Muscle of leg (tissue), 11 donors: ENCODE results near the gene SRSF1. TPM values are rescaled to one million over a fixed set of nuclear protein-coding genes. Genes with fewer than 3 reads are reported as not detected.
A peak's percentile ranks its signal among the peaks of the same experiment; 100 is the strongest.

Experiments used
- DNase-seq: peaks from one replicate; pipeline ENCODE4 v3.0.0; 2013
- H3K27ac ChIP-seq: one replicate; pipeline ENCODE4 v1.5.1; 2013; ENCODE audit warnings: mild to moderate bottlenecking, low read length, control low read depth
- H3K27me3 ChIP-seq: one replicate; pipeline ENCODE4 v1.6.1; 2013; ENCODE audit warnings: low read length; ENCODE audit not compliant: control insufficient read depth, insufficient read depth
- H3K36me3 ChIP-seq: one replicate; pipeline ENCODE4 v1.6.1; 2013; ENCODE audit warnings: low read length; ENCODE audit not compliant: control insufficient read depth, insufficient read depth
- H3K4me1 ChIP-seq: one replicate; pipeline ENCODE4 v1.6.1; 2013; ENCODE audit warnings: low read length; ENCODE audit not compliant: control insufficient read depth, insufficient read depth
- H3K4me3 ChIP-seq: one replicate; pipeline ENCODE4 v1.5.1; 2013; ENCODE audit warnings: low read length, control low read depth
- H3K9me3 ChIP-seq: replicated peaks from 2 replicates; pipeline ENCODE4 v1.6.1; 2013; ENCODE audit warnings: low read depth, low read length; ENCODE audit not compliant: control insufficient read depth
- WGBS: methylation state at CpG from one replicate; pipeline ENCODE4 v1.1.5; 2013; ENCODE audit warnings: missing lambda C conversion rate; ENCODE audit not compliant: insufficient coverage; 5-methylcytosine and 5-hydroxymethylcytosine counted together
- polyA plus RNA-seq, 8 donors: library from polyadenylated mRNA; unstranded; fragments of 120-200 nt; gene quantifications; one replicate each; pipeline versions ENCODE4 v1.2.1 to v1.2.3, GENCODE V29; 2013; ENCODE audit warnings: inconsistent platforms in 1 of 8, low replicate concordance in 1 of 8; ENCODE audit not compliant: insufficient read length in 8 of 8, insufficient read depth in 1 of 8
- total RNA-seq: library from RNA; stranded (reverse); fragments of 120-200 nt; gene quantifications from one replicate; pipeline ENCODE4 v1.2.4, GENCODE V29; 2013

Gene SRSF1
- total and polyA plus RNA-seq, 9 donors, result 161 to 241 (median 192) TPM

DNA sequence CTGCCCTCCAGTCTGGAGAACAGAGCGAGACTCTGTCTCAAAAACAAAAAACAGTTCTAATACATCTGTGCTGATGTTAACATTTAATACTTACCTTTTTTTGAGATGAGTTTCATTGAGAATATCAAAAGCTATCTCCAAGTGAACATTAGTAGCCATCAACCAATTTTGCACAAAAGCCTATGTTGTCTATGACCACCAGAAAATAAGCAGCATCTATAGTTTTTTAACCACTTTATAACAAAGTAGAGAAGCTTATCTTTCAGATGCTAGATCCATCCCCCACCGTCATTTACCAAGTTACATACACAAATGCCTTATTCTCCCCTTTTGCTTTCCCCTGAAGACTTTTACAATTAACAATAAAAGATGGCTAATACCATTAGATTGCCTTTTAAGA, 4.1 kb downstream of the SRSF1 start:
- Histone ChIP-seq H3K27me3 (no peaks in the 10 kb centered on the region), H3K27ac (no peak overlapping the region), H3K9me3 (no peaks in the 10 kb centered on the region), H3K4me1 (peaks cover 10% of the 10 kb centered on the region), H3K4me3 (no peak overlapping the region), H3K36me3 (peaks cover 23% of the 10 kb centered on the region)
- no peak for DNase-seq
- WGBS, result 80% methylated on average over 1 of the region's 2 CpGs

DNA sequence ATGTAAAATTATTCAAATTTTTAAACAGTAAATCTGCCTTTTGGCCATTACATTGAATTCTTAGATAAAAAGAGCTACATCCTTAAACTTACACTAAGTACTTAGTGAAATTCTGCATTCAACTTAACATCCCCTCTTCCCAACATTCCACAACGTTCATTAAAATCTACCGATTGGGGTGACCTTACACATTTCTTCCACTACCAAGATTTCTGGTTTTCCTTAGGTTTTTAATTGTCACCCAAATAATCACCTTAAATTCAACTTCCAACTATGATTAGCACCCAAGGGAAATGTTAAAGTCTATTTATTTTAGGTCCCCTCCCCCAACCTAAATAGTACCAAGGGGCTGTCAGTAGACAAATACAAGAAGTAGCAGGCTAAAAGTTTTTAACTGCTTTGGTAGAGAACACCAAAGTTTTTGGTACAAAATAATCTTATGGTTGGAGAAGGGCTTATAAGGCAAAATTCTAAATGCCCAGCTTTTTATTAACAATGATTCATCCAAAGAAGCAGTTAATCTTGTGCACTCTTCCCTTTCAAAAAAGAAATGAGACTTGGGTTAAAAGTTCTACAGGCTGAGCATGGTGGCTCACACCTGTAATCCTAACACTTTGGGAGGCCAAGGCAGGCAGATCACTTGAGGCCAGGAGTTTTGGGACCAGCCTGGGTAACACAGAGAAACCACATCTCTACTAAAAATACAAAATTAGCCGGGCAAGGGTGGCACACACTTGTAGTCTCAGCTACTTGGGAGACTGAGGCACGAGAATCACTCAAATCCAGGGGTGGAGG, 4.7 kb downstream of the SRSF1 start:
- 0% methylated on average over 2 of the region's 4 CpGs for WGBS
- H3K4me3 ChIP-seq, result no peak overlapping the region
- H3K36me3 ChIP-seq, result peaks cover 27% of the 10 kb centered on the region
- DNase-seq, result no peak
- H3K4me1 ChIP-seq, result peaks cover 10% of the 10 kb centered on the region
- no peaks in the 10 kb centered on the region for H3K27me3 ChIP-seq
- no peaks in the 10 kb centered on the region for H3K9me3 ChIP-seq
- H3K27ac ChIP-seq, result no peak overlapping the region

DNA sequence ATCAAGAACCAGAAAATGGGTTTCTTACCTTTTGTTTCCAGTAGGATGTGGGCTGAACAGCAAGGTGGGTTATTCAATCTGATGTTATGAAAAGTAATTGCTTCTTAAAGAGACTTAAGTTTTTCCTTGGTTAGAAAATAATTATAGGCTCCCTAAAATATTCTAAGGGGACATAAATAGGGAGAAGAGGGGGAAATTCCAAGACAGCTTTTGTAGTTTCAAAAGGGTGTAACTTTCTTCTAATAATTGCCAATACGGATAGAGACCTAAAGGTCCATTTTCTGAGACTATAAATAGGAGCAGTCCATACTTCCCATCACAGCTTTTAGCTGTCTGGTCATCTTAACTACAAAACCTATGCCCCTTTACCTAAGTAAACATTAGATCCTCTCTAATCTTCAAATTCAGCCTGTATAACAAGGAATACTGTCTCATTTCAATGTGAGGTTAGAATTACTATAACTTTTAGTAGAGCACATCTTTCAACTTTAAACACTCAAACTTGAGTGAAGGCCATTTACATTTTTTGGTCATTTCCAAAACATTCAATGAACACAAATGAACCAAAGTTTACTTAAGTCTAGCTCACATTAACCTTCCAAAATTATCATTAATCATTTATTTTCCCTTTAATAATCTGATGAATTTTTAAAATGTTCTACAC, 5.5 kb downstream of the SRSF1 start:
- peaks cover 10% of the 10 kb centered on the region for H3K4me1 ChIP-seq
- peaks cover 27% of the 10 kb centered on the region for H3K36me3 ChIP-seq
- H3K9me3 ChIP-seq, result no peaks in the 10 kb centered on the region
- no peak overlapping the region for H3K4me3 ChIP-seq
- no peak overlapping the region for H3K27ac ChIP-seq
- no CpG with 5 or more reads among the region's 1 CpG for WGBS
- H3K27me3 ChIP-seq, result no peaks in the 10 kb centered on the region
- DNase-seq, result no peak

DNA sequence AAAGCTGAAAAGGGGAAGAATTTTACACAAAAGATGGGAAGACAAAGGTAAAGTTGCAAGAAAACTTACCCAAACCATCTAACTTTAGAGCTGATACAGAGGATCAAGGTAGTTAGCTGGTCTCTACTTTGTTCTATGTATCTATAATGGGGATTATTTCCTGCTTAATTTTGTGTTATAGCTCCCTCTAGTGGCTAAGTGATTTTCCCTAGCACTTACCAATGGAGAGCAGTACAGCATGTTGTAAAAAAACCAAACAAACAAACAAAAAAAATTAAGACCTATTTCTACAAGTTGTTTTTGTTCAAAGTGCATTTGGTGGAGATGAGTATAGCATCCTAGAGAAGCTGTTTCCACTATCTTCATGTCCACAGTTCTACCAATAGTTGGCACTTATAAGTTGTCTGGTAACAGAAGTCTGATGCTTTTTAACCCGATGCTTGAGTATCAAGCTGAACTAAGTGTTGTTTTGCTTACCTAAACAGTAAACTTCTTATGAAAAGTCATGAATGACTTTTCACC, 7.5 kb downstream of the SRSF1 start:
- WGBS, result no CpG with 5 or more reads among the region's 1 CpG
- no peaks in the 10 kb centered on the region for H3K9me3 ChIP-seq
- DNase-seq, result peak; percentile 86
- H3K27me3 ChIP-seq, result no peaks in the 10 kb centered on the region
- H3K4me3 ChIP-seq, result no peak overlapping the region
- no peak overlapping the region for H3K27ac ChIP-seq
- peaks cover 17% of the 10 kb centered on the region for H3K36me3 ChIP-seq
- peaks cover 10% of the 10 kb centered on the region for H3K4me1 ChIP-seq

DNA sequence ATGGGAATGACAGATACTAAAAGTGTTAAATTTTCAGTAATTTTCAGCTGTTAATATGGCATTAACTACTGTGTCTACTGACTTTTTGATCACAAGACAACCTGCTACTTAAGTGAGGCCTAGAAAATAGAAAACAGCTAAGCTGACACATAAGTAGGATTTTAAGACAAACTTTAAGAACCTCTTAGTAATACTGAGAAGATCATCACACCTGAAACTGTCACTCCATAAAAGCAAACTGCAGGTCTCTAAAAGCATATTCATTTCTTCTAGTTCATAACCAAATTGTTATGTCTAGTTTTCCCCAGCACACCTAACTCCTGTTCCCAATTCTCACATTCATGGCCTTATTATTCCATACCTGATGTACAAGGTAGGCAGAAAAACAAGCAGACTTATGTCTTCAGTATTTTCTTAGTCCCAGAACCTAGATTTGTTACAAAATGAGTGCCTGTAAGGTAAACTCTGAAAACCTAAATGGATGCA, 8.0 kb downstream of the SRSF1 start:
- H3K36me3 ChIP-seq, result peaks cover 15% of the 10 kb centered on the region
- H3K4me3 ChIP-seq, result no peak overlapping the region
- DNase-seq, result no peak
- H3K9me3 ChIP-seq, result no peaks in the 10 kb centered on the region
- peaks cover 12% of the 10 kb centered on the region for H3K4me1 ChIP-seq
- H3K27me3 ChIP-seq, result no peaks in the 10 kb centered on the region
- H3K27ac ChIP-seq, result no peak overlapping the region

DNA sequence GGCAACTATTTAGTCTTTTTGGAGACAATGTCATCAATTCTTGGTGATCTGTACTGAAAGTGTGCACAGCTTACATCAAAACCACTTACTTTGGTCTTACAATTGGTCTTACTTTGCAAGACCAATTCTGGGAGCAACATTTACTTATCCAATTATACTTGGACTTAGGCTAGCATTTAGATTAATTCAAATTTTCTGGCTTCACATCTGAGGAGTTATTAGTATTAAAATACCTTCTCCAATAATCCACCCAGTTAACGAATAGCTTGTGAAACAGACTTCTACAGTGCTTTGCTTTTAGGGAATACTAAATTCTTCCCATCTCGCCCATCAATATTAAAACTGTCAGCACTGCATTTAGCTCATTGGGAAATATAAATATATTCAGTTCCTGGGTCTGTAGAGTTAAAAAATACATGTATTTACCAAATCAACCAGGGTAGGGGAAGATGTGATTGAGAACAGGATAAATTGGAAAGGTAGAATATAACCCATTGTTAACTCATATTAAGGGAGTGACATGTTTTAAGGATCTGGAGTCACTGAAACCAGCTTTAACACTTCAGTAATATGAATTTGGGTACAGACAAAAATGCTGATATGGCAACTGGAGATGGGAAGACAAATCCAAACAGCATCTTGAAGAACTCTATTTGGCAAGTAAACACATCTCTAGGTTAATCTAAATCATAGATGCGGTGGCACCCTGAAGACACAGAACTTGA, 9.8 kb downstream of the SRSF1 start:
- no CpG with 5 or more reads among the region's 3 CpGs for WGBS
- H3K27me3 ChIP-seq, result no peaks in the 10 kb centered on the region

DNA sequence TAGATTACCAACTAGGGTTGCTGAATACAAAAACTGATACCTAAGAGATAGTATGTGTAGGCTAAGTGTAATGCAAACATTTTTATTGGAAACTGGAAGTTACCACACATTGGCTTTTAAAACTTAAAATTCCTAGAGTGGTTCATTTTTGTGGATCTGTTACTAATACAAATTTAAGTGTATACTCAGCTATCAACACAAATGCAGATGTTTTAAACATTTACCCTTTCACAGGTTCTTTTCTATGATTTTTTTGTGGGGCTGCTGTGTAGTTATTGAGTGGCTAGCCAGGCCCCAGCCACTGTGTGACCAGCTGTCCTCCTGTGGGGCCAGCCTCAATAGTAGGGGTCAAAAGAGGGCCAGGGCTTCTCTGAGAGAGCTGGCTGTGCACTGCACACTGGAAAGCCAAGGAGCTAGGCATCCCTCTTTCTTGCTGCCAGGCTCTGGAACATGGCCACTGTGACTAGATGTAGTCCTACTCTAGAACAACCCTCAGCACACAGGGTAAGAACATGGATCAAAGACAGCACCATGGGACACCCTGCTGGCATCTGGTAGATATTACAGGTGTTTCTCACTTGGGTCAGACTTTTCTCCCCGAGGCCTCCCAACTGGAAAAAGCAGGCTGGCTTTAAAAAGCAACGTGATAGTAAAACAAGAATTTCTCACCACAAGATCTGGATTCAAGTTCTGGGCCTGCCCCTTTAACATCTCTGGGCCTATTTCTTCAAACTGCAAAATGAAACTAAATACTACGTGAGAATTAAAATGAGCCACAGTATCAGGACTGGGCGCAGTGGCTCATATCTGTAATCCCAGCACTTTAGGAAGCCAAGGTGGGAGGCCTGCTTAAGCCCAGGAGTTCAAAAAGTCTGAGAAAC, 11.7 kb downstream of the SRSF1 start:
- no peak overlapping the region for H3K4me3 ChIP-seq
- peaks cover 6% of the 10 kb centered on the region for H3K36me3 ChIP-seq
- no peaks in the 10 kb centered on the region for H3K27me3 ChIP-seq
- H3K27ac ChIP-seq, result peak overlapping the region; percentile 6
- DNase-seq, result peak; percentile 85
- peaks cover 26% of the 10 kb centered on the region for H3K4me1 ChIP-seq
- 38% methylated on average over 4 of the region's 4 CpGs for WGBS
- H3K9me3 ChIP-seq, result no peaks in the 10 kb centered on the region

More for the DNA sequence above, 9.8 kb downstream of the SRSF1 start:
- peaks cover 6% of the 10 kb centered on the region for H3K36me3 ChIP-seq
- DNase-seq, result no peak
- peaks cover 24% of the 10 kb centered on the region for H3K4me1 ChIP-seq
- H3K9me3 ChIP-seq, result no peaks in the 10 kb centered on the region
- H3K4me3 ChIP-seq, result no peak overlapping the region
- no peak overlapping the region for H3K27ac ChIP-seq

DNA sequence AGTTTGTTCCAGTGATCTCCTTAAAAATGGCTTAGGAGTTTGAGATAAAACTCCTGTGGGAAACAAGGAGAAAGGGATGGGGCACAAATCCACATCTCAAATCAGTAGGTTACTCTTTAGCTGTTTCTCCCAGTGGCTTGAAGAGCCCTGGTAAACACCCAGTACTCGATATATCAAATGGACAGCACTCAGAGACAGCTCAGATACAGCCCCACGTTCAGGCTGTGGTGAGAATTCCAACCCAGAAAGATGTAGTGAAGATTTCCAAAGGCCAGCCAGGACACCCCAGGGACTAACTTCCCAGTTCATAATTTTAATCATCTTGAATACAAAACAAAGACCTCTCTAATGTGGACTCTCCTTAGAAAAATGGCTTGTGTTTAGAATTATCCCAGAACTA, 12.6 kb downstream of the SRSF1 start:
- Histone ChIP-seq H3K9me3 (no peaks in the 10 kb centered on the region), H3K4me1 (peaks cover 31% of the 10 kb centered on the region), H3K36me3 (peaks cover 6% of the 10 kb centered on the region), H3K4me3 (no peak overlapping the region), H3K27ac (no peak overlapping the region), H3K27me3 (no peaks in the 10 kb centered on the region)
- WGBS, result no CpG with 5 or more reads among the region's 2 CpGs
- no peak for DNase-seq

DNA sequence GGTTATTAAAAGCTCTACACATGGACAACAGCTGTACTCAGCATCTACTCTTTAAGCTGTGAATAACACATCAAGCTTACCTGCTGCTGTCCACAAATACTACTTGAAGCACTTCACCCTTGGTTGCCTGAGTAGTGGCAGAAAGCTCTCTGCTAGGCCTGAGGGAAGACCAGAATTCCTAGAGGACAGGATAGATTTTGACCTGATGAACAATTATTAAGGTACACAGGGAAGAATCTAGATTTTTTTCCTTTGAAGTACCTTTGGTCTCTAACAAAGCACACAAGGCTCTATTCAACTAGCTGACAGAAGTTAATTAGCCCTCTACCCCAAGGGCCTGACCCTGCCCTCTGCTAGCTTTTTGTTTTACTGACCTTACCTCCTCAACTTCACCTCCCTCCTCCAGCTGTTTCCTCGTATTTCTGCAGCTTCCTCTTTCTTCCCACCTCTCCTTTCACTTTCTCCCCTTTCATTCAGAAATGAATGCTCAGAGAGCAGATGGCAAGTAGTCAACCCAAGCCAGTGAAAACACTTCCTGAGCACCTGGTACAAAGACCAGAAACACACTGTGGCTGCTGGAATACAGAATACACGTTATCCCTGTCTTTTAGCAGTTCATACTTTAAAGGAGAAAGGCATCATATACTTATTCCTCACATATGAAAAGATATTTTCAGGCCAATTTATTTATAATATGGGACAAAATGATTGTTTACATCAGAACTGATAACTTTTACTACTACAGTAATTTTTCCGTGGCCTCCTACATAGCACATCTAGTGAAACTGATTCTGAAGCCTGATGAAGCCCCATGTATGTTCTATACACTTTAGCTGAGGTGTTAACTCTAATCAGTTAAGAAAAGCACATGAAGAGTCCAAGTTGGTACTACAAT, 13.3 kb downstream of the SRSF1 start:
- Histone ChIP-seq H3K27ac (no peak overlapping the region), H3K36me3 (peaks cover 6% of the 10 kb centered on the region), H3K9me3 (no peaks in the 10 kb centered on the region), H3K4me1 (peaks cover 37% of the 10 kb centered on the region), H3K27me3 (no peaks in the 10 kb centered on the region), H3K4me3 (no peak overlapping the region)
- 17% methylated on average over 1 of the region's 3 CpGs for WGBS
- DNase-seq, result no peak
